ENCODE results near the gene MACROD2. TPM values are rescaled to one million over a fixed set of nuclear protein-coding genes. Genes with fewer than 3 reads are reported as not detected.

MACROD2 gene
- total RNA-seq, 2 donors from 2014 or later: 8.3 to 21.8 TPM

DNA sequence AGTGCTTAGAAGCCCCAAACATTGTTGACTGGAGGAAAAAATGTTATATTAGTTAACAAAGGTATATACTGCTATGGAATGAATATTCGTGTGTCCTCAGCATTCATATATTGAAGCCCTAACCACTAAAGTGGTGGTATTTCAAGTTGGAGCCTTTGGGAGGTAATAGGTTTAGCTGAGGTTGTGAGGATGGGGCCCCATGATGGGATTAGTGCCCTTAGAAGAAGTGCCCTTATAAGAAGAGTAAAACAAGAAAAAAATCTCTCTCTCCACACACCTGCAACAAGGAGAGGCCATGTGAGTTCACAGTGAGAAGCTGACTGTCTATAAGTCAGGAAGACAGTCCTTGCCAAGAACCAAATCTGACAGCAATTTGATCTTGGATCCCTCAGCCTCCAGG lies 1103.8 kb downstream of the MACROD2 start:
- TF ChIP-seq, protein P1, sequence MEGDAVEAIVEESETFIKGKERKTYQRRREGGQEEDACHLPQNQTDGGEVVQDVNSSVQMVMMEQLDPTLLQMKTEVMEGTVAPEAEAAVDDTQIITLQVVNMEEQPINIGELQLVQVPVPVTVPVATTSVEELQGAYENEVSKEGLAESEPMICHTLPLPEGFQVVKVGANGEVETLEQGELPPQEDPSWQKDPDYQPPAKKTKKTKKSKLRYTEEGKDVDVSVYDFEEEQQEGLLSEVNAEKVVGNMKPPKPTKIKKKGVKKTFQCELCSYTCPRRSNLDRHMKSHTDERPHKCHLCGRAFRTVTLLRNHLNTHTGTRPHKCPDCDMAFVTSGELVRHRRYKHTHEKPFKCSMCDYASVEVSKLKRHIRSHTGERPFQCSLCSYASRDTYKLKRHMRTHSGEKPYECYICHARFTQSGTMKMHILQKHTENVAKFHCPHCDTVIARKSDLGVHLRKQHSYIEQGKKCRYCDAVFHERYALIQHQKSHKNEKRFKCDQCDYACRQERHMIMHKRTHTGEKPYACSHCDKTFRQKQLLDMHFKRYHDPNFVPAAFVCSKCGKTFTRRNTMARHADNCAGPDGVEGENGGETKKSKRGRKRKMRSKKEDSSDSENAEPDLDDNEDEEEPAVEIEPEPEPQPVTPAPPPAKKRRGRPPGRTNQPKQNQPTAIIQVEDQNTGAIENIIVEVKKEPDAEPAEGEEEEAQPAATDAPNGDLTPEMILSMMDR (IDR thresholded peaks at IDR 0.05): no peak
- TF ChIP-seq POLR2A (IDR thresholded peaks at IDR 0.05): no peak
- H3K36me3 ChIP-seq (replicated peaks in 1 of 2; ENCODE audit: insufficient read depth in 1 of 2, low read depth in 2 of 2): no peaks in the 10 kb centered on the region
- no peaks in the 10 kb centered on the region for H3K9me3 ChIP-seq
- no peak for ATAC-seq
- DNase-seq: no peak
- intact Hi-C loops (cut with DNase I): no loop called here
- H3K27me3 ChIP-seq: no peaks in the 10 kb centered on the region
- H3K27ac ChIP-seq: no peak overlapping the region
- H3K4me3 ChIP-seq: no peak overlapping the region
- H3K4me1 ChIP-seq: no peaks in the 10 kb centered on the region
- 71 to 74% methylated on average over 1 of the region's 1 CpG for WGBS, 2 donors

DNA sequence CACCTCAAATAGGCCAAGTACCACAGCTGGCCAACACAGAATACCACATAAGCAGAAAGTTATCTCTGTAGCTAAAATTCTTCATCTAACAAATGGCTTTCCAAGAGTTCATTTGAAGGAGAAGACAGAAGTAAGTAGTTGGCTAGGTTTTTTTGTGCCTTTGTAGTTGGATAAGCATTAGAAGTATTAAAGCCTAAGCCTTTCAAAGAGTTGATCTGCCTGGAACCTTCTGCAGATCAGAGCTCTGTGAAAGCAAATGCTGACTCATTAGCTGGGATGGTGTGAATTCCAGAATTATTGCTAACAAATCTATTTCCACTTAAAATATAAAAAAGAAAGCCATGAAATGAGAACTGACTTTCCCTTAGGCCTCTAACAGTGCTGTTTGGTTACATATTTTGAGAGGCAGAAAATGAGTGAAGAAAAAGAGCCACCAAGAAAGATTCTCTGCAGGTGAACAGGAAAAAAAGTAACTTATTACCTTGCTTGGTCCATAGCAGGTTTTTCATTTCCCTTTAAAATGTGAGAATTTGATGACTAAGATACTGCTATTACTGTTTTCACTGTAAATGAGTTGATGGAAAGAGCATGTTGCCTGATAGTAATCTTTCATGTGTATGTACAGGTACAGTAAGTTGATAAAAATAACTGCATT lies 1105.3 kb downstream of the MACROD2 start:
- ATAC-seq (no peak), DNase-seq (no peak)
- Histone ChIP-seq H3K27me3 (no peaks in the 10 kb centered on the region), H3K4me1 (no peaks in the 10 kb centered on the region), H3K9me3 (no peaks in the 10 kb centered on the region), H3K4me3 (no peak overlapping the region), H3K27ac (no peak overlapping the region), H3K36me3 (replicated peaks in 1 of 2; ENCODE audit: insufficient read depth in 1 of 2, low read depth in 2 of 2) (no peaks in the 10 kb centered on the region)
- no peak for TF ChIP-seq POLR2A (IDR thresholded peaks at IDR 0.05)
- TF ChIP-seq, protein P1 (IDR thresholded peaks at IDR 0.05): no peak
- intact Hi-C loops (cut with DNase I): no loop called here

DNA sequence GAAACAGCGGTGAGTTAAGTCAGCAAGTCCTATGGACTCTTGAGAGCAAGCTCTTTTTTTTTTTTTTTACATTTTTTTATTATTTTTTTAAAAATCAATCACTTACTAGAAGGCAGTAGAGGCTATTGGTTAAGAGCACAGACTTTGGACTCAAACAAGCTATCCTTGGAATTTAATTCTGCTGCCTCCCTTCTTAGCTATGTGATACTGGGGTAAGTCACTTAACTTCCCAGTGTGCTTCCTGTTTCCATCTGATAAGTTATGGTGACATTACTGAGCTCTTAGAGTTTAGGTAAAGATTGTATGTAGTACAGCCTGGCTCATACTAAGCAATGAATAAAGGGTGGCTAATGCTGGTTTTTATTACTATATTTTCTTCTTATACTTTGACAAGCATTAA lies 1112.6 kb downstream of the MACROD2 start:
- WGBS, 2 donors: 91 to 96% methylated on average over 1 of the region's 1 CpG
- Histone ChIP-seq H3K9me3 (no peaks in the 10 kb centered on the region), H3K27ac (no peak overlapping the region), H3K4me3 (no peak overlapping the region), H3K27me3 (no peaks in the 10 kb centered on the region), H3K36me3 (replicated peaks in 1 of 2; ENCODE audit: insufficient read depth in 1 of 2, low read depth in 2 of 2) (no peaks in the 10 kb centered on the region), H3K4me1 (no peaks in the 10 kb centered on the region)
- intact Hi-C loops (cut with DNase I): no loop called here
- TF ChIP-seq POLR2A (IDR thresholded peaks at IDR 0.05): no peak
- TF ChIP-seq, protein P1 (IDR thresholded peaks at IDR 0.05): no peak
- no peak for DNase-seq
- no peak for ATAC-seq

DNA sequence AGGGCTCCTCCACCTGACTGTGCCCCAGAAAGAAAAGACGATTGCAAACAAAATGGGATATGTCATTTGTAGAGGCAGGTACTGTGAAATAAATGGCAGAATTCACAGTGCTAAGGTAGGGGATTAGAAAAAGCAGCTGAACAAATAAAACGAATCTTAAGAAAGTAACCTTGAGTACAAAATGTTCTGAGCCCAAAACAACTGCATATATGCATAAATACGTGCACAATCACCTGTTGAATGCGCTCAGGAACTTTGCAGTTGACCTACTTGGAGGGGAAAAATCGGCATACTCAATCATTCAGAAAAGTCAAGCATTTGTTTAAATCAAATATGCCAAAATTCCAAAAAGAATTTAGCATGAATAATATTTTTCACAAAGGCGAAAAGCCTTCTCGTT lies 1114.2 kb downstream of the MACROD2 start:
- Histone ChIP-seq H3K27ac (peak overlapping the region in 2 of 4 donors; percentile 4 to 16), H3K4me1 (no peaks in the 10 kb centered on the region), H3K9me3 (no peaks in the 10 kb centered on the region), H3K27me3 (no peaks in the 10 kb centered on the region), H3K4me3 (no peak overlapping the region), H3K36me3 (replicated peaks in 1 of 2; ENCODE audit: insufficient read depth in 1 of 2, low read depth in 2 of 2) (no peaks in the 10 kb centered on the region)
- peak in 2 of 4 donors; percentile 18 for DNase-seq
- WGBS, 2 donors: 46 to 59% methylated on average over 7 of the region's 7 CpGs
- no peak for TF ChIP-seq POLR2A (IDR thresholded peaks at IDR 0.05)
- TF ChIP-seq, protein P1 (IDR thresholded peaks at IDR 0.05): no peak
- ATAC-seq: peak; percentile 64
- intact Hi-C loops (cut with DNase I): no loop called here

DNA sequence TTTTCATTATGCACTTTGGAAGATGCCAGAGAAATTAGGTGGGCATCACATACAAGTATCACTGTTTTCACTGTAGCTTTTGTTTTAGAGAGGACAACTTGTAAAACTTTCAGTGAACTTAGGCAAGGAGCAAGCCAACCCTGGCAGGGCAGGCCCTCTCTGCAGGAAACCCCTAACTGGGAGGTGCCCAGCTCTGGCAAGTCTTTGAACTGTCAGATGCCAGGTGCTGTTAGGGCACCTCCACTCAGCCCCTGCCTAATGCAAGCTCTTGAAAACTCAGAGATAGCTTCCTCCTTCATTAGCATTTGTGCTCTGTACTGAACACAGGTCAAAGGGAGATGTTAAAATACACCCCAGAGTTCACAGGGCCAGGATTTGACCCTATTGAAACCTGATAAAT lies 1116.3 kb downstream of the MACROD2 start:
- TF ChIP-seq, protein P1 (IDR thresholded peaks at IDR 0.05): no peak
- TF ChIP-seq POLR2A (IDR thresholded peaks at IDR 0.05): no peak
- no peak overlapping the region for H3K4me3 ChIP-seq
- no peak for DNase-seq
- ATAC-seq: no peak
- H3K9me3 ChIP-seq: no peaks in the 10 kb centered on the region
- intact Hi-C loops (cut with DNase I): no loop called here
- H3K27me3 ChIP-seq: no peaks in the 10 kb centered on the region
- H3K36me3 ChIP-seq (replicated peaks in 1 of 2; ENCODE audit: insufficient read depth in 1 of 2, low read depth in 2 of 2): no peaks in the 10 kb centered on the region
- no peak overlapping the region for H3K27ac ChIP-seq
- no peaks in the 10 kb centered on the region for H3K4me1 ChIP-seq

All from body of pancreas (tissue), 4 donors.